Measurements from ENCODE around the gene AGFG1. TPM values are rescaled to one million over a fixed set of nuclear protein-coding genes. Genes with fewer than 3 reads are reported as not detected.

Gene AGFG1
- total RNA-seq, 1 donor from 2014 or later, result 125 TPM

GRCh38 chr2:227473122-227473461, 1.1 kb downstream of the AGFG1 start:
- no peak for DNase-seq
- peak overlapping the region; percentile 78 for H3K27ac Mint-ChIP-seq
- intact Hi-C loops (cut with micrococcal nuclease), result loop anchor here (2.0 to 5.0 kb wide), 3 partner anchors 39 to 636 kb away; partner anchors contain the start of gene RHBDD1
- TF ChIP-seq CTCF (IDR thresholded peaks at IDR 0.05), result no peak
- peaks cover 4% of the 10 kb centered on the region for H3K36me3 Mint-ChIP-seq (ENCODE audit: low read depth)
- H3K27me3 Mint-ChIP-seq, result no peaks in the 10 kb centered on the region
- no peaks in the 10 kb centered on the region for H3K9me3 Mint-ChIP-seq
- CTCF ChIA-PET, result interaction anchor here (0.6 to 3.1 kb wide), 4 partner anchors 66 to 293 kb away, joined by 3 to 17 read pairs (median 5); no protein-coding TSS in a partner anchor
- H3K4me1 Mint-ChIP-seq, result peaks cover 39% of the 10 kb centered on the region
- POLR2A ChIA-PET, result interaction anchor here (0.6 to 1.3 kb wide), 7 partner anchors 9 to 148 kb away, joined by 3 to 8 read pairs (median 4); partner anchors contain the start of gene MFF
- ATAC-seq (ENCODE audit: low read depth), result no peak
- peak overlapping the region; percentile 90 for H3K4me3 Mint-ChIP-seq

DNA sequence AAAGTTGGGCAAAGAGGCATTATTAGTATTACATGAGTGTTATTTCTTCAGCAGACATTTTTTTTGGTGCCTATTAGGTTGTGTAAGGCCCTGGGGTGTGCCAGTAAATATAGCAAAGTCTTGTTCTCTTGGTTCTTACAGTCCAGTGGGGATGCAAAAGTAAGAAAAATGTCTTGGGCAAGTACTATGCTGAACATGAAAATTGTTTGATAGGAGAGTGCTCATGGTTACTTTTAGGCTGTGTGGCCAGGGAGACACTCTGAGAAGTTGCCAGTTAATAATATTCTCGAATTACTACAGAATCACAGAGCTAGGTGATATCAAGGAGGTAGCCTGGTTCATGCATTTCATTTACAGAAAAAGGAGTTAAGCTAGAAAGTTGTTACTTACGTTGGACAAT, 1.9 kb downstream of the AGFG1 start:
- ChIA-PET POLR2A (interaction anchor here (0.6 to 1.3 kb wide), 4 partner anchors 14 to 66 kb away, joined by 3 to 8 read pairs (median 5); no protein-coding TSS in a partner anchor), CTCF (interaction anchor here (1.1 to 3.1 kb wide), 3 partner anchors 66 to 292 kb away, joined by 5 to 17 read pairs (median 5); no protein-coding TSS in a partner anchor)
- no peak for TF ChIP-seq CTCF (IDR thresholded peaks at IDR 0.05)
- Mint-ChIP-seq H3K4me1 (peaks cover 44% of the 10 kb centered on the region), H3K27me3 (no peaks in the 10 kb centered on the region), H3K9me3 (no peaks in the 10 kb centered on the region), H3K4me3 (peak overlapping the region; percentile 90), H3K36me3 (ENCODE audit: low read depth) (peaks cover 4% of the 10 kb centered on the region), H3K27ac (no peak overlapping the region)
- intact Hi-C loops (cut with micrococcal nuclease), result loop anchor here (2.0 to 5.0 kb wide), 4 partner anchors 15 to 637 kb away; partner anchors contain the start of gene RHBDD1
- DNase-seq (no peak), ATAC-seq (ENCODE audit: low read depth) (no peak)

DNA sequence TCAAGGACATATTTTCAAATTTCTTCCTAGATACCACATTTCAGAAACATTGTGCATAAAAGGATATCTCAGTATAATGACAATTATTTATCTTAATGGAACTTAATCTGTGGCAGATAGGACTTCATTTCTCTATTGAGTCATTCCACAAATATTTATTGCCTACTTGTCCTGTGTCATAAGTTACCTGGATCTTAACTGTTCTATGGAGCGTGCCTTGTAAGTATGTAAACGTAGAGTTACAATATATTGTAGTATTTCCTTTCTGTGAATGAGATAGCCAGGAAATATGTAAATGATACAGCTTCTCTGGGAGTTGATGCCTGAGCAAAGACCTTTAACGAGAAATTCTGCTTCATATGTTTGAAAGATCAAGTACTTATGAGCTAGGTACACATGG, 2.5 kb downstream of the AGFG1 start:
- peak overlapping the region; percentile 4 for H3K27ac Mint-ChIP-seq
- CTCF ChIA-PET, result interaction anchor here (3.1 kb wide), 1 partner anchor 68 kb away, joined by 17 read pairs; no protein-coding TSS in a partner anchor
- no peak for TF ChIP-seq CTCF (IDR thresholded peaks at IDR 0.05)
- H3K4me1 Mint-ChIP-seq, result peaks cover 49% of the 10 kb centered on the region
- H3K27me3 Mint-ChIP-seq, result no peaks in the 10 kb centered on the region
- POLR2A ChIA-PET, result interaction anchor here (0.6 kb wide), 1 partner anchor 67 kb away, joined by 4 read pairs; no protein-coding TSS in a partner anchor
- intact Hi-C loops (cut with micrococcal nuclease), result loop anchor here (2.0 to 5.0 kb wide), 3 partner anchors 14 to 637 kb away; partner anchors contain the start of gene RHBDD1
- peak overlapping the region; percentile 35 for H3K4me3 Mint-ChIP-seq
- H3K36me3 Mint-ChIP-seq (ENCODE audit: low read depth), result peaks cover 4% of the 10 kb centered on the region
- ATAC-seq (ENCODE audit: low read depth) (no peak), DNase-seq (no peak)
- no peaks in the 10 kb centered on the region for H3K9me3 Mint-ChIP-seq

GRCh38 chr2:227477291-227477690, 5.3 kb downstream of the AGFG1 start:
- no peaks in the 10 kb centered on the region for H3K27me3 Mint-ChIP-seq
- POLR2A ChIA-PET, result no interaction called here
- intact Hi-C loops (cut with micrococcal nuclease), result no loop called here

More at GRCh38 chr2:227477291-227477690, 5.3 kb downstream of the AGFG1 start:
- Mint-ChIP-seq H3K4me3 (no peak overlapping the region), H3K4me1 (peaks cover 67% of the 10 kb centered on the region), H3K27ac (no peak overlapping the region), H3K36me3 (ENCODE audit: low read depth) (peaks cover 4% of the 10 kb centered on the region), H3K9me3 (no peaks in the 10 kb centered on the region)
- ATAC-seq (ENCODE audit: low read depth) (no peak), DNase-seq (no peak)
- CTCF ChIA-PET, result interaction anchor here (1.2 to 1.4 kb wide), 2 partner anchors 71 to 239 kb away, joined by 3 read pairs; no protein-coding TSS in a partner anchor
- TF ChIP-seq CTCF (IDR thresholded peaks at IDR 0.05), result no peak
